Head of caudate nucleus (tissue), 42 donors: ENCODE measurements around the gene C6orf120.

Experiments
- DNase-seq, 42 donors: peaks; one replicate each; pipeline versions ENCODE4 v3.0.0 to v3.0.0-alpha.2; 2020 to 2021; ENCODE audit warnings: mixed read lengths in 7 of 42
- intact Hi-C: fragments of 100-400 bp; cut with DNase I; formaldehyde crosslinking; loops from one replicate; pipeline ENCODE4 v1.15.0; 2022

C6orf120 gene

GRCh38 chr6:169722362-169723199 lies 20.7 kb downstream of the C6orf120 start:
- intact Hi-C loops, result loop anchor here (2.0 kb wide), 1 partner anchor 30 kb away; no protein-coding TSS in a partner anchor
- peak in 38 of 42 donors; percentile 9 to 63 (median 34) for DNase-seq

- intact Hi-C loops, result loop anchor here (2.0 kb wide), 1 partner anchor 29 kb away; no protein-coding TSS in a partner anchor
- peak; percentile 44 to 90 (median 78) for DNase-seq
Measured at GRCh38 chr6:169723200-169723909, 21.4 kb downstream of the C6orf120 start.

- DNase-seq, result peak in 37 of 42 donors; percentile 2 to 74 (median 43)
- intact Hi-C loops, result loop anchor here (2.0 kb wide), 1 partner anchor 29 kb away; no protein-coding TSS in a partner anchor
Measured at GRCh38 chr6:169723991-169724493, 22.1 kb downstream of the C6orf120 start.

- peak in 41 of 42 donors; percentile 32 to 80 (median 65) for DNase-seq
- intact Hi-C loops, result no loop called here
Measured at GRCh38 chr6:169724494-169725124, 22.7 kb downstream of the C6orf120 start, which contains the start of gene PHF10. Gene PHF10, minus strand, starts transcription at chr6:169724500. Its CDS starts 569 bp downstream, at chr6:169723931.

GRCh38 chr6:169725125-169726048 lies 23.5 kb downstream of the C6orf120 start:
- intact Hi-C loops, result no loop called here
- DNase-seq, result peak in 41 of 42 donors; percentile 14 to 74 (median 41)

GRCh38 chr6:169726049-169726400 lies 24.1 kb downstream of the C6orf120 start:
- no peak for DNase-seq
- intact Hi-C loops, result no loop called here

- intact Hi-C loops, result no loop called here
- DNase-seq, result no peak
Measured at GRCh38 chr6:169726963-169727362, 25.0 kb downstream of the C6orf120 start.

GRCh38 chr6:169729961-169730360 lies 28.0 kb downstream of the C6orf120 start:
- intact Hi-C loops, result no loop called here

GRCh38 chr6:169738204-169738975 lies 36.5 kb downstream of the C6orf120 start:
- no peak for DNase-seq
- intact Hi-C loops, result no loop called here

More at GRCh38 chr6:169729961-169730360, 28.0 kb downstream of the C6orf120 start:
- DNase-seq, result no peak

- intact Hi-C loops, result no loop called here
- DNase-seq, result no peak
Measured at GRCh38 chr6:169738976-169739529, 37.1 kb downstream of the C6orf120 start.

- no peak for DNase-seq
- intact Hi-C loops, result no loop called here
Measured at GRCh38 chr6:169741344-169741743, 39.4 kb downstream of the C6orf120 start.

GRCh38 chr6:169745405-169745804 lies 43.5 kb downstream of the C6orf120 start:
- intact Hi-C loops, result no loop called here
- DNase-seq, result no peak

GRCh38 chr6:169746556-169746955 lies 44.6 kb downstream of the C6orf120 start:
- DNase-seq, result no peak
- intact Hi-C loops, result no loop called here

GRCh38 chr6:169751242-169752073 lies 49.5 kb downstream of the C6orf120 start, which contains the start of the genes DYNLT2 and ERMARD:
Gene DYNLT2, minus strand, starts transcription at chr6:169751572. Its CDS starts 114 bp downstream, at chr6:169751458.
Gene ERMARD, plus strand, starts transcription at chr6:169751622. Its CDS starts 36 bp downstream, at chr6:169751658.
- DNase-seq, result peak; percentile 83 to 97 (median 94)
- intact Hi-C loops, result loop anchor here (1.0 to 2.0 kb wide), 2 partner anchors 29 to 802 kb away; partner anchors contain the start of gene PSMB1

- intact Hi-C loops, result loop anchor here (2.0 kb wide), 1 partner anchor 29 kb away; no protein-coding TSS in a partner anchor
- peak in 8 of 42 donors; percentile 3 to 46 (median 20) for DNase-seq
Measured at GRCh38 chr6:169752074-169752623, 50.2 kb downstream of the C6orf120 start.
